HEK293 (cell line): ENCODE results near the gene SLC35F2.

ENCODE experiments used
- SALL2 ChIP-seq: fragments of 450-650 bp; formaldehyde crosslinking; IDR thresholded peaks from 2 replicates; pipeline ENCODE4 v1.5.0; 2017; ENCODE audit warnings: missing biosample characterization, mild to moderate bottlenecking, missing genetic modification characterization, borderline replicate concordance
- TF ChIP-seq, protein P1 (sequence below): fragments of 450-650 bp; formaldehyde crosslinking; IDR thresholded peaks from 2 replicates; pipeline ENCODE4 v1.5.1; 2016; ENCODE audit warnings: missing biosample characterization, missing genetic modification characterization
- TF ChIP-seq, protein P2 (sequence below): fragments of 450-650 bp; formaldehyde crosslinking; IDR thresholded peaks from 2 replicates; pipeline ENCODE4; 2016; ENCODE audit warnings: missing biosample characterization, missing genetic modification characterization

DNA sequence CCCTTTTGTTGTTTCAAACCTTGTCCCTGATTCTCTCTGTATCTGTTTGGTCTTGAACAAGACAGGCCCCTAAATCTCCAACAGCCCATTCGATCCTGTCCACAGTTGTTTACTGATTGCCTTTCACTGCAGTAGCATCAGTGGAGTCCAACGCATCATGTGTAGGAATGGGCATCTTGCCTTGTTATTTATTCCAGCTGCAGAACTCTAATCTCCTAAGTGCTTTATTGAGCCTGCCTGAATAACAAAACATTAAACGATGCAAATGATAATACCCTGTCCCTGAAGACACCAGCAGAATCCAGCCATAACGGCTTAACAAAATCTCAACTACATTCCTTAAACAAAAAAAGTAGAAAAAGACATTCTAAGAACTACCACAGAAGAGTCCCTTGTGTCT is 50.1 kb downstream of the SLC35F2 start:
- TF ChIP-seq, protein P1, sequence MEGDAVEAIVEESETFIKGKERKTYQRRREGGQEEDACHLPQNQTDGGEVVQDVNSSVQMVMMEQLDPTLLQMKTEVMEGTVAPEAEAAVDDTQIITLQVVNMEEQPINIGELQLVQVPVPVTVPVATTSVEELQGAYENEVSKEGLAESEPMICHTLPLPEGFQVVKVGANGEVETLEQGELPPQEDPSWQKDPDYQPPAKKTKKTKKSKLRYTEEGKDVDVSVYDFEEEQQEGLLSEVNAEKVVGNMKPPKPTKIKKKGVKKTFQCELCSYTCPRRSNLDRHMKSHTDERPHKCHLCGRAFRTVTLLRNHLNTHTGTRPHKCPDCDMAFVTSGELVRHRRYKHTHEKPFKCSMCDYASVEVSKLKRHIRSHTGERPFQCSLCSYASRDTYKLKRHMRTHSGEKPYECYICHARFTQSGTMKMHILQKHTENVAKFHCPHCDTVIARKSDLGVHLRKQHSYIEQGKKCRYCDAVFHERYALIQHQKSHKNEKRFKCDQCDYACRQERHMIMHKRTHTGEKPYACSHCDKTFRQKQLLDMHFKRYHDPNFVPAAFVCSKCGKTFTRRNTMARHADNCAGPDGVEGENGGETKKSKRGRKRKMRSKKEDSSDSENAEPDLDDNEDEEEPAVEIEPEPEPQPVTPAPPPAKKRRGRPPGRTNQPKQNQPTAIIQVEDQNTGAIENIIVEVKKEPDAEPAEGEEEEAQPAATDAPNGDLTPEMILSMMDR (tag by site-specific recombination) = no peak
- TF ChIP-seq SALL2 (tag by site-specific recombination) = no peak
- TF ChIP-seq, protein P2, sequence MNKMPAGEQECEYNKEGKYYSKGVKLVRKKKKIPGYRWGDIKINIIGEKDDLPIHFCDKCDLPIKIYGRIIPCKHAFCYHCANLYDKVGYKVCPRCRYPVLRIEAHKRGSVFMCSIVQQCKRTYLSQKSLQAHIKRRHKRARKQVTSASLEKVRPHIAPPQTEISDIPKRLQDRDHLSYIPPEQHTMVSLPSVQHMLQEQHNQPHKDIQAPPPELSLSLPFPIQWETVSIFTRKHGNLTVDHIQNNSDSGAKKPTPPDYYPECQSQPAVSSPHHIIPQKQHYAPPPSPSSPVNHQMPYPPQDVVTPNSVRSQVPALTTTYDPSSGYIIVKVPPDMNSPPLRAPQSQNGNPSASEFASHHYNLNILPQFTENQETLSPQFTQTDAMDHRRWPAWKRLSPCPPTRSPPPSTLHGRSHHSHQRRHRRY = no peak
